ENCODE data around the gene ALPK1.
"Not testable (repeated sequence)": the region's sequence is repeated elsewhere in the genome, so short reads cannot be mapped to it uniquely, and the experiment has no call there.

GRCh38 chr4:112281895-112282398 is 15.2 kb upstream of the ALPK1 start:
- not testable (repeated sequence) for TF ChIP-seq CTCF (IDR thresholded peaks at IDR 0.05); POLR2AphosphoS5 (IDR thresholded peaks at IDR 0.05); POLR2A (IDR thresholded peaks at IDR 0.05; ENCODE audit: low read depth)

All from esophagus muscularis mucosa (tissue), 3 donors.